ENCODE measurements around the gene PAPSS1.

DNA sequence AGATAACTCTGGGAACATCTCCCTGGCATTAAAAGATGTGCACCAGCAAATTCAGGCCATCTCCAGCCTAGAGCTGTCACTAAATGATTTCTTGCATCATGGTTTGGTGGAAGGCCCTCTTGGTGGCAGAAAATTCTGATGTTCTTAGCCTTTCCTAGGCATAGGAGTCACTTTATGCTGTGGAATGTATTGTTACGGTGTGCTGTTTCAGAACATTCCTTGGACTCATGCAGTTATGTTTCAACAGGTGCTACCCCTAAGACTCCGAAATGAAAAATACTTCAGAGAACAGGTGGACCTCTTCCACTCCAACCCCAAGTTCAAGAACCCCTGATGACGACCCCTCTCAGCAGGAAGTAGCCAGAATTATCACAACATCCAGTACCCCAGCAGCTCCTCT is 20.3 kb upstream of the PAPSS1 start:
- TF ChIP-seq POLR2A (IDR thresholded peaks at IDR 0.05) = no peak
- no peak for TF ChIP-seq POLR2AphosphoS5 (IDR thresholded peaks at IDR 0.05)
